HG03565 (cell line): ENCODE data around the gene MRGPRG.

ENCODE experiments used
- ATAC-seq: cut with Tn5 transposase; IDR thresholded peaks from one replicate; pipeline ENCODE4 v1.9.1; 2021; ENCODE audit warnings: mild to moderate bottlenecking, moderate library complexity; ENCODE audit not compliant: unreplicated experiment

The MRGPRG gene

GRCh38 chr11:3207526-3208189 lies 11.0 kb downstream of the MRGPRG start:
- ATAC-seq = no peak

- ATAC-seq = no peak
Measured at GRCh38 chr11:3206922-3207204, 11.8 kb downstream of the MRGPRG start.

- ATAC-seq = no peak
Measured at GRCh38 chr11:3206156-3206921, 12.3 kb downstream of the MRGPRG start.

DNA sequence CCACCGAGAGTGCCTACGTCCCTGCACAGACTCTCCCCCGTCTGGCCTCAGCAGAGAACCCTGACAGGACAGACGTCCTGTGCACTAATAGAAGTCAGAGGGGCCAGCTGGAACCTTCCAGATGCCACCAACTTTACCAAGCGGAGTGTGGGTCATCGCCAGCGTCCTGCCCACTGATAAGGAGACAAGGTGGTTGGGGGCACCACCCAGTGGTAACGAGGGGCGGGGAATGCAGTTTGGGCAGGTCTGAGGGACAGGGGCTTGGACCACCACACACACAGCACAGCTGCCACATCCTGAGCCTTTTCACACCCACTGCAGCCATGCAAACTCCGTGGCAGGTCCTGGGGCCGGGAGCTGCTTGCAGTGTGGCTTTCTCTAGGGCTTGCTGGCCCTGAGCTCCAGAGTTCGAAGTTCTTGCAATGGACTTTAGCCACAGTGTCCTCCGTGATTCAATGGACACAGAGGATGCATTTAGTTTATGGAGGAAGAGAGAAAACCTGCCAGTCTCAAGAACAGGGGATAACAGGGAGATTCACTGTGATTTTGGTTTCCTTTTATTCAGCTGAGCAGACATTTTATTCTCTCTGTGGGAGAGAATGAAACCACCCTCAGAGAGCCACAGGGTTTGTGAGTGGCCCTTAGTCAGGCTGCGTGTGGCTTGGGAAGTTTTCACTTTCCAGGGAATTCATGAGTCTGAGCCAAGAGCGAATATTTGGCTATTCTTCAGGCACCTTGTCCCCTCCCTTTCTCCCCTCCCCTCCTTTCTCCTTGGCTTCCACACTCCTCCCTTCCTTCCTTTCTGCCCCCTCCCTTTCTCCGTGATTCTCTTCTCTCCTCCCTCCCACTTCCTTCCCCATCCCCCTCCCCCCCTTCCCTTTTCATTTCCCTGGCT lies 13.1 kb downstream of the MRGPRG start:
- ATAC-seq = no peak

GRCh38 chr11:3204141-3205015 lies 14.2 kb downstream of the MRGPRG start:
- no peak for ATAC-seq

DNA sequence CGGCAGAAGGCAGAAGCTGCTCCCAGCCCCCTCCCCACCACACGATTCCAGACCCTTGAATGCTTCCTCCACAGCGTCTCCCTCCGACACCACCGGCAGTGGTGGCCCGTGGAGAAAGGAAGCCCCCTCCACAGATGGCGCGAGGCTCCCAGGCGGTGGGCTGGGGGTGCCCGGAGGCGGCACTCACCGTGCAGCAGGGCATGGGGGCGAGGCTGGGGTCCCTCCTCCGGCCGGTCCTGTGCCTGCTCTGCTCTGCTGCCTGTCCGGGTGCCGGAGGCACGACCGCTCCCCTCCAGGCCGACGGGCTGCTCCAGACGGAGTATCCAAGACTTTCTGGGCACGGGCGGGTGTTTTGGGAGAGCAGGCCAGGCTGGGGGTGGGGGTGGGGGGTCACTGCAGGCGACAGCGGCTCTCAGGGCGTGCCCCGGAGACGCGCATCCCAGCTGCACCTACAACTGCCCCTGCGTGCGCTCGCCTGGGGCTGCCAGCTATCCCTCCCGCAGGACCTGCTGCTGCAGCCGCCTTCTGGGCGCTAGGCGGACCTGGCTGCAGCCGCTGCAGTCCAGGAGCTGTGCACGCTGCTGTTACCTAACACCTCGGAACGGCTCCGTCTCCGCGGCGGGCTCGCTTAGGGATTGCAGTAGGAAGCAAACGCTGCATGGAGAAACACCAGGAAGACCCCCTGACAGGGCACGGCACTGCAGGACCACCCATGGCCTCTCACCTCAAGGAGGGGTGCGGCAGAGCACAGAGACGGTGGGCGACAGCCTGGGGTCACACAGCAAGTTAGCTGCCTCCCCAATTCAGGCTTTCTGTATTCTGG lies 15.2 kb downstream of the MRGPRG start:
- no peak for ATAC-seq

DNA sequence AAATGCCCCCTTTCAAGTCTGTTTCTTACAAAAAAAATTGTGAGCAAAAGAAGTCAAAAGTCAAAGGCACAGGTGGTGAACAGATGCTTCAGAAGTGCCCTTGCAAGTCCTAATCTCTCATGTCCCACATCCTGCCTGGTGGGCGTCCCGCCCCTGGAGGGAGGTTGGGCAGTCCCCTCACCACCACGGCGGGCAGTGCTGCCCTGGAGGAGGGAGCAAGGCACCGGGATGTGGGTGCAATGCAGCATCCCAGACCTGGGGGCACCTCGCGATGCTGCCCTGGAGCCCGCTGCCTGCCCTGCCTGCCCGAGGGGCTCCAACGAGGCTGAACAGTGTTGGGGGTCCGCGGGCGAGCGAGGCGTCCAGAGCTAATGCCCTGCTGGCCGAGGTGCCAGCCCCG lies 15.9 kb downstream of the MRGPRG start:
- ATAC-seq = no peak

- no peak for ATAC-seq
Measured at GRCh38 chr11:3202305-3202704, 16.3 kb downstream of the MRGPRG start.

DNA sequence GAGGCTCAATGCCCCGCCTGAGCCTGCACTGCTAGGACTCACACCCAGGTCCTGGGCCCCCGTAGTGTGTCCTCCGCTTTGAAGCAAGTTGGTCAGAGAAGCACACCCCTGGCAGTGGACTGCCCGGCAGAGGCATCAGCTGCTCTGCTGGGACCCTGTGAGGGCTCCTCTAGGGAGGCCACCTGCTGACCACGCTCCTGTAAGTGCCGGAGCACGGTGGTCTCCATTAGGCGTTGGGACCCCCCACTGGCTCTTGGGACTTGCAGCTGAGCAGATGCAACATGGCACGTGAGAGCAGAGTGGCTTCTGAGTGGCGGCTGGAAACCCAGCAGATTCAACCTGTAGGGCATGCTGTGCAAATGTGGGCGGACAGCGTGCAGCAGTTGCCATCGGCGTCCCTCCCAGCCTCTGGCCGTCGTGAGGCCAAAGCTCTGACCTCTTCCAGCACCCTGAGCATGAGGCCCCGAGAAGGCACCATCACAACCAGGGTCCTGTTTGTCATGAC lies 16.9 kb downstream of the MRGPRG start:
- no peak for ATAC-seq

GRCh38 chr11:3201112-3201581 lies 17.5 kb downstream of the MRGPRG start:
- no peak for ATAC-seq

- no peak for ATAC-seq
Measured at GRCh38 chr11:3200388-3201111, 18.1 kb downstream of the MRGPRG start.

DNA sequence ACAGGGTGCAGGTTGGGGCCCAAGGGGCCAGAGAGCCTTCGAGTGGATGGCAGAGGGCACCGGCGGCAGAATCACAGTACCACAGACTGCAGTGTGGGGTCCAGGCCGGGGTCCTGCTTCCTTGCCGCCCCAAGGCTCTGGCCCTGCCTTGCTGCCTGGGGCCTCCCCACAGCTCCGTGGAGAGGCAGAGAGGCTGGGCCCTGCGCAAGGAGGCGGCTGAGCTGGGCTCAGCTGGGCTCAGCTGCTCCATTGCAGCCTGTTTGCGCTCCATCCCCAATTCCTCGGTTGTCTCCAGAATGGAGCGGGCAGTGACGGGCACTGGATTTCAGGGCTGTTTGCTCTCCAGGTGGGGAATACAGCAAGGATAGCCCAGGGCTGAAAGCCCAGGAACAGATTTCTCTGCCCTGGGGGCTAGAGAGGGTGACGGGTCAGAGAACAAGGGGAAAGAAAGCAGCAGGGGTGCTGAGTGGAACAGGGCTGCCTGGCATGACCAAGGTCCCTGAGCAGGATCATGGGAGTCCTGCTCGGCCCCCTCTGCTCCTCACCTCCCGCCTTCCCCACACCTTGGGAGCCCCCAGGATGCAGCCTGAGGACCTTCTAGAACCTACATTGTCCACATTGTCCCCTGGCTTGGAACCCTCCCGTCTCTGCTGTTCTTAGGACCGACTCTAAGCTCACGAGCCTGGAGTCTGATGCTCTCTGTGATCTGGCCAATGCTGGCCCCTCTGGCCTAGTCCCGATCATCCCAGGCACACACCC lies 18.9 kb downstream of the MRGPRG start:
- ATAC-seq = no peak

- no peak for ATAC-seq
Measured at GRCh38 chr11:3198815-3199214, 19.8 kb downstream of the MRGPRG start.

DNA sequence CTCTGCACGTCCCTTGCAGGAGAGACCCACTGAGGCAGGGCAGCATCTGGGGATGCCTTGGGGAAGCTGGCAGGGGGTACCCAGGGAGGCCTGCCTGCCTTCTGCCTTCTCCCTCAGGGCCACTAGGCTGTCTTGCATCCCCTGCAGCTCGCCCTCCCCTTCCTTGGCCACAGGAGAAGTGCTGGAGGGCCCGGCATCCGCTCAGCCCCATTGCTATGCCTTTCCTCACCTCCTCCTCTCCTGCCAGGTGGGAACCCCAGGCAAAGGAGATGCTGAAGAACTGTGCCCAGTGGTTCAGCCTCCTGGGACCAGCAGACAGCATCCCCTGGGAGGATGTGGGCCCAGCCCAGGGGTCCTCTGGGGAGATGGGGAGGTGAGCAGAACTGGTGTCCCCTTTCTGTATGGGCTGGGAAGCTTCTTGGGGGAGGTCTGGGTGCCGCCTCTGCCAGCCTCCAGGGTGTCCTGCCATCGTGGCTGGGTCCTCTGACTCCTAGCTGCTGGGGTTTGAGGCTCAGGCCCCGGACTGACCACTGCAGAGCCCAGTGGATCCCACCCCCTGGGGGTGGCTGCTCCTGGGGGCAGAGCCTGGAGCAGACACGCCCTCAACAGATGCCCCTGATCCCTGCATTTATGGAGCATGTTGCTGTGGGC lies 20.6 kb downstream of the MRGPRG start:
- no peak for ATAC-seq

DNA sequence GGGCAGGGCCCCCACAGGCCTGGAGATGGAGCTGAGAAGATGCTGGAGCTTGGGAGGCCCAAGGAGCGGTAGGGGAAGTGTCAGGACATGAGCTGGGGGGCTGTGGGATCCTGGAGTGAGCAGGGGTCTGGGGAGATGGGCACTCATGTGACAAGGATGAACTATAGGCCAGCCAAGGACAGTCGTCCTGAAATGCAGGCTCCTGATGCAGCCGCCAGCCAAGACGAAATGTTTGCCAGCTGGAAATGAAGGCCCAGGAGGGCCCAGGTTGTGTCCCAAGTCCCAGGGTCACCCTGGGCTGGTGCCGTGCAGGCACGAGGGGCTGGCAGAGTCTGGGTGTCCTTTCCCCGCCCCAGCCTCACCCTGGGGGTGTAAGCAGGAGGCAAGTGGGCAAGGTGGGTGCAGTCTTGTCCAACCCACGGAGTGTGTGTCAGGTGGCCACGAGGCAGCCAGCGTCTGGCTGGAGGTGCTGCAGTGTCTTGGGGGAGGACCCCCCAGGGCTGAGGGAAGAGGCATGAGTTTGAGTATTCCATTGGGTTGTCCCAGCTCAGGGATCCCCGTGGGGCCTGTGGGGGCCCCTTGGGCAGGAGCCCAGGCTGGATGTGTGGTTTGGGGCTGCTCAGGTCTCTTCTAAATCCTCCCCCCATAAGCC lies 21.4 kb downstream of the MRGPRG start:
- ATAC-seq = no peak

DNA sequence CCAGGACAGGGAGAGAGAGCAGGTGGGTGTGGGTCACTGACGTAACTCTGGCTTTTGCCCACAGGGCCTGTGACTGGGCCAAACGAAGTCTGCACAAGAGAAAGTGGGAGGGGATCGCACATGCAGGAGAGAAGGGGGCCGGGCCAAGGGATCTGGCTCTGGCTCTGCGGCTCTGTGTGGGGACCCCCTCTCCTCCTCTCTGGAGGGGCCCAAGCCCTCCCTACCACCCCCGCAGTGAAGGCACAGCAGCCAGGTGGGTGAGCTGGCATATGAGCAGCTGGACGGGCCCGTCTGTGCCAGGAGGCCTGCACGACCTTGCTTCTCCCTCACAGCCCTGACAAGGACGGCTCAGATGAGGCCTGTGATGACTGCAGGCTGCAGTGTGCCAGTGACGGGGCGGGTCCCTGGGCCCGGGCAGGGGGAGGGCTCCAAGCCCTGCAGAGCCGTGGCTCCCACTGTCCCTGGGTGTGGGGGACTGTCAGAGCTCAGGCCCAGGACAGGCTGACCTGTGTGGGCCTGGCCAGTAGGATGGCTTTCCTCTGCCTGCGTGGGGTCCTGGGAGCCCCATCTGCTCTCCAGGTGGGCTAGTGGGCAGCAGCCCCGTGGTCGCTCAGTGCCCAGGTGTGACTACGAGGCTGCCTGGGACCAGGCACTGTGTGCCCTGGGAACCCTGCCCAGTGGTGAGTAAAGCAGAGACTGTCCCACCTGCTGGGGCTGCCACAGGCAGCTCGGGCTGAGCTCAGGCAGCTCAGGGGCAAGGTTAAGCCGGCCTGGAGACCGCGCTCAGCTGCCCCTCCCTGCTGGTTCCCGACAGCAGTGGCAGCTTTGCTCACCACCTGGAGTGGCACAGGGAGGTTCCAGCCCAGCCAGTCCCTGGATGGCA lies 22.2 kb downstream of the MRGPRG start:
- no peak for ATAC-seq
